H7 (cell line): ENCODE data around the gene KLHL15. TPM values are rescaled to one million over a fixed set of nuclear protein-coding genes. Genes with fewer than 3 reads are reported as not detected.

Experiments
- DNase-seq: peaks from one replicate; pipeline ENCODE4 v3.0.0; 2012
- H3K27me3 ChIP-seq: 2 replicates; pipeline ENCODE4 v1.6.0; 2011; ENCODE audit warnings: mild to moderate bottlenecking, low read length; ENCODE audit not compliant: control insufficient read depth, insufficient read depth
- H3K36me3 ChIP-seq: replicated peaks from 2 replicates; pipeline ENCODE4 v1.5.1; 2011; ENCODE audit warnings: low read length; ENCODE audit not compliant: control insufficient read depth, insufficient read depth
- H3K4me3 ChIP-seq: 2 replicates; pipeline ENCODE4 v1.5.1; 2011; ENCODE audit warnings: low read depth, mild to moderate bottlenecking, control low read depth, low read length, moderate library complexity; ENCODE audit not compliant: insufficient read depth
- total RNA-seq: library from RNA; depleted of rRNA; stranded (reverse); fragments of >200 nt; shearing (Covaris generic); gene quantifications from 2 replicates; pipeline ENCODE4 v1.2.3, GENCODE V29; 2014

Gene KLHL15
- total RNA-seq, 1 experiment from 2014 or later = 18.2 TPM

- Histone ChIP-seq H3K36me3 (no peaks in the 10 kb centered on the region), H3K27me3 (peaks cover 20% of the 10 kb centered on the region), H3K4me3 (peak overlapping the region; percentile 94)
- DNase-seq = no peak
Observed at GRCh38 chrX:24025741-24026403, 1.1 kb downstream of the KLHL15 start.

- Histone ChIP-seq H3K27me3 (peaks cover 19% of the 10 kb centered on the region), H3K36me3 (no peaks in the 10 kb centered on the region), H3K4me3 (peak overlapping the region; percentile 94)
- peak; percentile 98 for DNase-seq
Observed at GRCh38 chrX:24024819-24025740, 1.9 kb downstream of the KLHL15 start.

- Histone ChIP-seq H3K4me3 (peak overlapping the region; percentile 94), H3K27me3 (peaks cover 10% of the 10 kb centered on the region), H3K36me3 (no peaks in the 10 kb centered on the region)
- no peak for DNase-seq
Observed at GRCh38 chrX:24023972-24024669, 2.9 kb downstream of the KLHL15 start.

- H3K4me3 ChIP-seq = peak overlapping the region; percentile 94
- no peaks in the 10 kb centered on the region for H3K36me3 ChIP-seq
- peaks cover 7% of the 10 kb centered on the region for H3K27me3 ChIP-seq
- no peak for DNase-seq
Observed at GRCh38 chrX:24023544-24023943, 3.4 kb downstream of the KLHL15 start.

- no peak overlapping the region for H3K4me3 ChIP-seq
- H3K36me3 ChIP-seq = no peaks in the 10 kb centered on the region
- no peak for DNase-seq
- H3K27me3 ChIP-seq = no peaks in the 10 kb centered on the region
Observed at GRCh38 chrX:24020306-24020876, 6.6 kb downstream of the KLHL15 start.

GRCh38 chrX:24019448-24019847 lies 7.5 kb downstream of the KLHL15 start:
- DNase-seq = no peak
- no peaks in the 10 kb centered on the region for H3K27me3 ChIP-seq
- H3K4me3 ChIP-seq = no peak overlapping the region
- H3K36me3 ChIP-seq = no peaks in the 10 kb centered on the region

- Histone ChIP-seq H3K36me3 (no peaks in the 10 kb centered on the region), H3K27me3 (no peaks in the 10 kb centered on the region), H3K4me3 (no peak overlapping the region)
- no peak for DNase-seq
Observed at GRCh38 chrX:24018809-24019208, 8.2 kb downstream of the KLHL15 start.

- no peak for DNase-seq
- Histone ChIP-seq H3K36me3 (no peaks in the 10 kb centered on the region), H3K27me3 (no peaks in the 10 kb centered on the region), H3K4me3 (no peak overlapping the region)
Observed at GRCh38 chrX:24017674-24018073, 9.3 kb downstream of the KLHL15 start.

- no peak for DNase-seq
- Histone ChIP-seq H3K4me3 (no peak overlapping the region), H3K27me3 (no peaks in the 10 kb centered on the region), H3K36me3 (no peaks in the 10 kb centered on the region)
Observed at GRCh38 chrX:24014388-24015018, 12.5 kb downstream of the KLHL15 start.

- Histone ChIP-seq H3K4me3 (no peak overlapping the region), H3K36me3 (no peaks in the 10 kb centered on the region), H3K27me3 (no peaks in the 10 kb centered on the region)
- no peak for DNase-seq
Observed at GRCh38 chrX:24012266-24012665, 14.7 kb downstream of the KLHL15 start.

- DNase-seq = no peak
- Histone ChIP-seq H3K4me3 (no peak overlapping the region), H3K36me3 (peaks cover 8% of the 10 kb centered on the region), H3K27me3 (no peaks in the 10 kb centered on the region)
Observed at GRCh38 chrX:24005867-24006266, 21.1 kb downstream of the KLHL15 start.

- H3K4me3 ChIP-seq = no peak overlapping the region
- no peak for DNase-seq
- H3K27me3 ChIP-seq = no peaks in the 10 kb centered on the region
- H3K36me3 ChIP-seq = peaks cover 8% of the 10 kb centered on the region
Observed at GRCh38 chrX:24005028-24005427, 22.0 kb downstream of the KLHL15 start.

GRCh38 chrX:24002792-24003191 lies 24.2 kb downstream of the KLHL15 start:
- H3K4me3 ChIP-seq = no peak overlapping the region
- H3K36me3 ChIP-seq = peaks cover 8% of the 10 kb centered on the region
- H3K27me3 ChIP-seq = no peaks in the 10 kb centered on the region
- DNase-seq = no peak

GRCh38 chrX:24002167-24002566 lies 24.8 kb downstream of the KLHL15 start:
- Histone ChIP-seq H3K36me3 (peaks cover 8% of the 10 kb centered on the region), H3K4me3 (no peak overlapping the region), H3K27me3 (no peaks in the 10 kb centered on the region)
- no peak for DNase-seq
